Trophoblast cell (in vitro differentiated cells and primary cell): Measurements from ENCODE around the gene MCM5.

Source experiments
- DNase-seq, 2 donors: peaks; one replicate each; pipeline ENCODE4 v3.0.0-alpha.2; 2016
- H2AFZ ChIP-seq: 2 replicates; pipeline ENCODE4 v1.6.1; 2013; ENCODE audit warnings: low read length, moderate library complexity, mild to moderate bottlenecking; ENCODE audit not compliant: insufficient read depth, poor library complexity
- H2AK5ac ChIP-seq: 2 replicates; pipeline ENCODE4 v1.6.1; 2013; ENCODE audit warnings: mild to moderate bottlenecking, low read length
- H2BK120ac ChIP-seq: 2 replicates; pipeline ENCODE4 v1.6.1; 2013; ENCODE audit warnings: low read length, mild to moderate bottlenecking, moderate library complexity; ENCODE audit not compliant: insufficient read depth, poor library complexity
- H2BK12ac ChIP-seq: 2 replicates; pipeline ENCODE4 v1.6.1; 2013; ENCODE audit warnings: mild to moderate bottlenecking, low read length, moderate library complexity
- H2BK5ac ChIP-seq: 2 replicates; pipeline ENCODE4 v1.6.1; 2013; ENCODE audit warnings: low read length, low read depth, moderate library complexity, mild to moderate bottlenecking; ENCODE audit not compliant: poor library complexity
- H3K14ac ChIP-seq: 2 replicates; pipeline ENCODE4 v1.6.1; 2013; ENCODE audit warnings: mild to moderate bottlenecking, low read length
- H3K18ac ChIP-seq: 2 replicates; pipeline ENCODE4 v1.6.1; 2013; ENCODE audit warnings: mild to moderate bottlenecking, low read length
- H3K23ac ChIP-seq: 2 replicates; pipeline ENCODE4 v1.6.1; 2013; ENCODE audit warnings: low read length
- H3K27ac ChIP-seq: 2 replicates; pipeline ENCODE4 v1.5.1; 2013; ENCODE audit warnings: low read depth, mild to moderate bottlenecking, inconsistent platforms, low read length, moderate library complexity
- H3K27me3 ChIP-seq: 2 replicates; pipeline ENCODE4 v1.6.1; 2013; ENCODE audit warnings: inconsistent platforms, mild to moderate bottlenecking, low read length, moderate library complexity; ENCODE audit not compliant: insufficient read depth
- H3K36me3 ChIP-seq, 2 experiments: 1 replicate in 1 of 2; 2 replicates in 1 of 2; pipeline ENCODE4 v1.6.1; 2013; ENCODE audit warnings: low read length in 2 of 2, mild to moderate bottlenecking in 2 of 2, moderate library complexity in 1 of 2; ENCODE audit not compliant: insufficient read depth in 2 of 2, control insufficient read depth in 1 of 2
- H3K4ac ChIP-seq: 2 replicates; pipeline ENCODE4 v1.6.1; 2013; ENCODE audit warnings: low read depth, mild to moderate bottlenecking, low read length, moderate library complexity
- H3K4me1 ChIP-seq, 2 experiments: 1 replicate in 1 of 2; 2 replicates in 1 of 2; pipeline ENCODE4 v1.6.1; 2013; ENCODE audit warnings: low read length in 2 of 2, mild to moderate bottlenecking in 2 of 2, moderate library complexity in 1 of 2; ENCODE audit not compliant: insufficient read depth in 2 of 2, control insufficient read depth in 1 of 2
- H3K4me2 ChIP-seq: 2 replicates; pipeline ENCODE4 v1.6.1; 2013; ENCODE audit warnings: inconsistent platforms, mild to moderate bottlenecking, low read length, moderate library complexity
- H3K4me3 ChIP-seq: 2 replicates; pipeline ENCODE4 v1.5.1; 2013; ENCODE audit warnings: mild to moderate bottlenecking, low read depth, low read length, inconsistent platforms
- H3K79me1 ChIP-seq: one replicate; pipeline ENCODE4 v1.6.1; 2013; ENCODE audit warnings: low read length
- H3K79me2 ChIP-seq: 2 replicates; pipeline ENCODE4 v1.6.1; 2013; ENCODE audit warnings: low read length, mild to moderate bottlenecking; ENCODE audit not compliant: control insufficient read depth, insufficient read depth, poor library complexity
- H3K9ac ChIP-seq: 2 replicates; pipeline ENCODE4 v1.6.1; 2013; ENCODE audit warnings: mild to moderate bottlenecking, low read length
- H3K9me3 ChIP-seq: 2 replicates; pipeline ENCODE4 v1.6.1; 2013; ENCODE audit warnings: low read depth, mild to moderate bottlenecking, control low read depth, inconsistent platforms, low read length; ENCODE audit not compliant: insufficient read depth
- H4K12ac ChIP-seq: 2 replicates; pipeline ENCODE4 v1.6.1; 2013; ENCODE audit warnings: low read depth, mild to moderate bottlenecking, low read length, moderate library complexity
- H4K8ac ChIP-seq: 2 replicates; pipeline ENCODE4 v1.6.1; 2013; ENCODE audit warnings: low read depth, mild to moderate bottlenecking, low read length, moderate library complexity
- H4K91ac ChIP-seq: one replicate; pipeline ENCODE4 v1.6.1; 2013; ENCODE audit warnings: low read depth, mild to moderate bottlenecking, low read length, moderate library complexity
- WGBS: extraction: QIAGEN DNeasy Blood & Tissue Kit; methylation state at CpG from one replicate; pipeline ENCODE4 v1.1.7; 2013; ENCODE audit warnings: missing lambda C conversion rate; ENCODE audit not compliant: insufficient read length, insufficient coverage; ENCODE audit errors: extremely low coverage; 5-methylcytosine and 5-hydroxymethylcytosine counted together

MCM5 gene

GRCh38 chr22:35464399-35464798 lies 64.5 kb downstream of the MCM5 start:
- Histone ChIP-seq H3K4me3 (no peak overlapping the region), H3K23ac (no peak overlapping the region), H3K79me2 (peaks cover 2% of the 10 kb centered on the region), H4K8ac (no peak overlapping the region), H4K12ac (no peak overlapping the region), H2BK120ac (no peak overlapping the region), H2BK12ac (no peak overlapping the region), H2AK5ac (no peak overlapping the region), H3K14ac (no peak overlapping the region), H3K27ac (no peak overlapping the region), H3K18ac (no peak overlapping the region), H2BK5ac (no peak overlapping the region), H2AFZ (no peak overlapping the region), H4K91ac (no peak overlapping the region), H3K4me1 (peaks cover 0 to 7% of the 10 kb centered on the region in 2 experiments), H3K9ac (no peak overlapping the region), H3K4me2 (no peak overlapping the region), H3K27me3 (no peaks in the 10 kb centered on the region), H3K4ac (no peak overlapping the region), H3K9me3 (no peaks in the 10 kb centered on the region), H3K79me1 (peaks cover 6% of the 10 kb centered on the region), H3K36me3 (no peaks in the 10 kb centered on the region)
- WGBS: no CpG with 5 or more reads among the region's 3 CpGs
- peak in 1 of 2 donors; percentile 11 for DNase-seq

GRCh38 chr22:35465109-35465701 lies 65.3 kb downstream of the MCM5 start:
- H3K4me3 ChIP-seq: no peak overlapping the region
- peaks cover 0 to 7% of the 10 kb centered on the region in 2 experiments for H3K4me1 ChIP-seq
- H3K79me2 ChIP-seq: peaks cover 2% of the 10 kb centered on the region
- H2BK5ac ChIP-seq: no peak overlapping the region
- no peak overlapping the region for H3K18ac ChIP-seq
- no peak overlapping the region for H2BK12ac ChIP-seq
- no peaks in the 10 kb centered on the region for H3K27me3 ChIP-seq
- no peak overlapping the region for H3K14ac ChIP-seq
- H2AFZ ChIP-seq: no peak overlapping the region
- H2BK120ac ChIP-seq: no peak overlapping the region
- H3K4me2 ChIP-seq: no peak overlapping the region
- H4K12ac ChIP-seq: no peak overlapping the region
- no peak for DNase-seq
- no peak overlapping the region for H3K27ac ChIP-seq
- no peaks in the 10 kb centered on the region for H3K36me3 ChIP-seq
- H3K23ac ChIP-seq: no peak overlapping the region
- H4K8ac ChIP-seq: no peak overlapping the region
- no CpG with 5 or more reads among the region's 9 CpGs for WGBS
- H3K9ac ChIP-seq: no peak overlapping the region
- peaks cover 6% of the 10 kb centered on the region for H3K79me1 ChIP-seq
- H3K4ac ChIP-seq: no peak overlapping the region
- H3K9me3 ChIP-seq: no peaks in the 10 kb centered on the region
- no peak overlapping the region for H2AK5ac ChIP-seq
- H4K91ac ChIP-seq: no peak overlapping the region

DNA sequence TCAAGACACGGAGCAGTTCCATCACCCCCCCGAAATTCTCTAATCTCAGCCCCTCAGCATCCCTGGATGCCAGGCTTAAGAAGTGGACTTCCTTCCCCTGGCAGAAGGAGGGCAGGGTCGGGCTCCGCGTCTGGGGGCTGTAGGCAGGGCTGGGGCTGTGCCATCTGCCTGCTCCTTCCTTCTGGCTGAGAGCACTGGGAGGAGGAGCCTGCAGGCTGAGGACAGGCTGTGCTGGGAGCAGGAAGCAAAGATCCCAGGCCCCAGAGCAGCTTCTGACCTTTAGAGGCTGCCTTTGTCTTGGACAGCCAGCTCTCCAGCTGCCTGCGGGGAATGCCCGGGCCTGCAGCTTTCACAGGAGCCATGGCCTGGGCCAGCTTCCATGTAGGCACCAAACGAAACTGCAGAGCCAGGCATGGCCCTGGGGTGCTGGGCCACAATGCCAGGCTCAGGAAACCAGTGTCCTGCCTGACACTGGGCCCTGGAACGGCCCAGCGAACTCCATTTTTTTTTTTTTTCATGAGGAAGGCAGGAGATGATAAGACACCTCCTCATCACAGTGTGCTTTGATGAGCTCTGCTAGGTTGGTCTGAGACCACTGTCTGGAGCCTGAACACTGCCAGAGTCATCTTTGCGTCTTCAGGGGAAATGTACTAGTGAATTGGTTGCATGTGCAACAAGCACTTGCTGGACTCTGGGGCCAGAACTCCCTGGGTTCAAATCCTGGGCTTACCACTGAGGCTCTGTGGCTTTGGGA lies 67.9 kb downstream of the MCM5 start:
- H4K12ac ChIP-seq: peak overlapping the region; percentile 61
- H3K79me1 ChIP-seq: peaks cover 6% of the 10 kb centered on the region
- no peak overlapping the region for H3K23ac ChIP-seq
- H2BK12ac ChIP-seq: peak overlapping the region; percentile 51
- H3K4ac ChIP-seq: peak overlapping the region; percentile 30
- H3K36me3 ChIP-seq: no peaks in the 10 kb centered on the region
- H4K91ac ChIP-seq: peak overlapping the region; percentile 86
- no peak overlapping the region for H3K9ac ChIP-seq
- H3K4me2 ChIP-seq: no peak overlapping the region
- H2BK5ac ChIP-seq: peak overlapping the region; percentile 64
- H3K27me3 ChIP-seq: no peaks in the 10 kb centered on the region
- peaks cover 11% of the 10 kb centered on the region for H3K9me3 ChIP-seq
- H2AFZ ChIP-seq: peak overlapping the region; percentile 50
- peak overlapping the region; percentile 91 for H4K8ac ChIP-seq
- no peak overlapping the region for H2AK5ac ChIP-seq
- no peak for DNase-seq
- no CpG with 5 or more reads among the region's 11 CpGs for WGBS
- peaks cover 2% of the 10 kb centered on the region for H3K79me2 ChIP-seq
- H3K27ac ChIP-seq: no peak overlapping the region
- H3K4me1 ChIP-seq: peaks cover 0 to 7% of the 10 kb centered on the region in 2 experiments
- peak overlapping the region; percentile 82 for H3K14ac ChIP-seq
- peak overlapping the region; percentile 71 for H2BK120ac ChIP-seq
- H3K18ac ChIP-seq: peak overlapping the region; percentile 48
- H3K4me3 ChIP-seq: no peak overlapping the region

- WGBS: no CpG with 5 or more reads among the region's 6 CpGs
- no peak overlapping the region for H3K23ac ChIP-seq
- no peak overlapping the region for H3K14ac ChIP-seq
- H2AK5ac ChIP-seq: no peak overlapping the region
- no peak overlapping the region for H2AFZ ChIP-seq
- H4K91ac ChIP-seq: no peak overlapping the region
- H3K79me2 ChIP-seq: peaks cover 2% of the 10 kb centered on the region
- peaks cover 6% of the 10 kb centered on the region for H3K79me1 ChIP-seq
- H3K4me1 ChIP-seq: peaks cover 3 to 7% of the 10 kb centered on the region in 2 experiments
- no peaks in the 10 kb centered on the region for H3K36me3 ChIP-seq
- no peak overlapping the region for H4K8ac ChIP-seq
- H2BK12ac ChIP-seq: no peak overlapping the region
- peak; percentile 64 to 69 for DNase-seq
- no peak overlapping the region for H3K27ac ChIP-seq
- no peak overlapping the region for H3K4me2 ChIP-seq
- no peak overlapping the region for H3K9ac ChIP-seq
- no peak overlapping the region for H4K12ac ChIP-seq
- H2BK120ac ChIP-seq: no peak overlapping the region
- no peak overlapping the region for H3K18ac ChIP-seq
- H3K4me3 ChIP-seq: no peak overlapping the region
- H3K4ac ChIP-seq: no peak overlapping the region
- H3K27me3 ChIP-seq: no peaks in the 10 kb centered on the region
- no peak overlapping the region for H2BK5ac ChIP-seq
- H3K9me3 ChIP-seq: peaks cover 11% of the 10 kb centered on the region
Measured at GRCh38 chr22:35470903-35471321, 71.0 kb downstream of the MCM5 start.
